ENCODE data around the gene FBXO44. TPM values are rescaled to one million over a fixed set of nuclear protein-coding genes. Genes with fewer than 3 reads are reported as not detected.

FBXO44 gene
- total RNA-seq, 1 experiment from 2014 or later, result 24.5 TPM

GRCh38 chr1:11640944-11641343, 13.7 kb upstream of the FBXO44 start:
- no peak overlapping the region for H4K91ac ChIP-seq (ENCODE audit: insufficient read length, low read depth, low read length)
- H3K18ac ChIP-seq (ENCODE audit: insufficient read length, low read depth, low read length), result no peak overlapping the region
- no peak overlapping the region for H2BK5ac ChIP-seq (ENCODE audit: insufficient read length, low read length)
- H3K4ac ChIP-seq (ENCODE audit: low read depth, low read length), result no peak overlapping the region
- no peaks in the 10 kb centered on the region for H3K79me1 ChIP-seq (ENCODE audit: insufficient read depth, low read depth, low read length, poor library complexity, severe bottlenecking)
- no peaks in the 10 kb centered on the region for H3K23me2 ChIP-seq (ENCODE audit: insufficient read length, low read depth, low read length, poor library complexity, severe bottlenecking)
- H2BK12ac ChIP-seq (ENCODE audit: insufficient read length, low read depth, low read length), result no peak overlapping the region
- Mint-ChIP-seq H3K4me3 (no peak overlapping the region), H3K4me1 (no peaks in the 10 kb centered on the region), H3K27ac (no peak overlapping the region), H3K36me3 (ENCODE audit: insufficient read depth in 1 of 3, low read depth in 3 of 3) (no peaks in the 10 kb centered on the region), H3K9me3 (0 out of 5 replicates have a peak, but pooled peaks cover 0 to under 1% of the 10 kb centered on the region in 2 experiments), H3K27me3 (ENCODE audit: low read depth) (peaks cover 5% of the 10 kb centered on the region)
- no peak overlapping the region for H4K5ac ChIP-seq (ENCODE audit: insufficient read length, low read depth, low read length)
- H2AK5ac ChIP-seq (ENCODE audit: insufficient read length, low read length), result no peak overlapping the region
- no peak overlapping the region for H2BK120ac ChIP-seq (ENCODE audit: low read depth, low read length, poor library complexity, severe bottlenecking)
- no peaks in the 10 kb centered on the region for H3K9me3 ChIP-seq (ENCODE audit: control insufficient read depth, low read depth, low read length)
- no peak overlapping the region for H3K23ac ChIP-seq (ENCODE audit: insufficient read length, low read depth, low read length)
- no peak overlapping the region for H2BK15ac ChIP-seq (ENCODE audit: low read depth, low read length)
- H4K20me1 ChIP-seq (ENCODE audit: control insufficient read depth, insufficient read depth, insufficient read length), result no peaks in the 10 kb centered on the region
- no peak overlapping the region for H3K14ac ChIP-seq (ENCODE audit: insufficient read depth, low read length)
- DNase-seq, result no peak
- WGBS (ENCODE audit: extremely low coverage, insufficient read length, low lambda C conversion rate), result no CpG with 5 or more reads among the region's 6 CpGs
- H3T11ph ChIP-seq (ENCODE audit: low read length), result no peak overlapping the region
- no peak overlapping the region for H3K27ac ChIP-seq (ENCODE audit: insufficient read length, low read depth, low read length)
- no peak overlapping the region for H3K56ac ChIP-seq (ENCODE audit: insufficient read length, low read depth, low read length)
- H3K4me2 ChIP-seq (ENCODE audit: insufficient read depth, insufficient read length, low read length), result no peak overlapping the region
- H2AFZ ChIP-seq (ENCODE audit: low read length), result no peak overlapping the region
- no peak overlapping the region for H4K8ac ChIP-seq (replicated peaks; ENCODE audit: insufficient read length, low read depth, low read length)
- TF ChIP-seq CTCF (conservative IDR thresholded peaks at IDR 0.05), result no peak
- no peaks in the 10 kb centered on the region for H3K79me2 ChIP-seq (ENCODE audit: insufficient read depth, low read length)
- H3K27me3 ChIP-seq (ENCODE audit: insufficient read depth, low read length), result no peaks in the 10 kb centered on the region
- no peak overlapping the region for H3K9ac ChIP-seq (ENCODE audit: extremely low read depth, insufficient read length, low read length)
- no peaks in the 10 kb centered on the region for H3K4me1 ChIP-seq (ENCODE audit: insufficient read depth, low read length)
- H2BK20ac ChIP-seq (ENCODE audit: low read depth, low read length, poor library complexity, severe bottlenecking), result no peak overlapping the region

All from H9 (cell line).